ENCODE data around the gene CD7. TPM values are rescaled to one million over a fixed set of nuclear protein-coding genes. Genes with fewer than 3 reads are reported as not detected.

The CD7 gene
- total and polyA plus RNA-seq, 7 donors, result 0.60 to 38.3 (median 4.3) TPM; not detected in 2

GRCh38 chr17:82342361-82343079, 25.1 kb upstream of the CD7 start:
- no peaks in the 10 kb centered on the region for H3K27me3 ChIP-seq
- peaks cover 0 to 19% (median 17%) of the 10 kb centered on the region in 4 donors for H3K4me1 ChIP-seq
- intact Hi-C loops (cut with DNase I), result no loop called here
- H3K27ac ChIP-seq, result no peak overlapping the region
- DNase-seq, result no peak
- H3K4me3 ChIP-seq, result no peak overlapping the region
- TF ChIP-seq POLR2AphosphoS5 (IDR thresholded peaks at IDR 0.05) (no peak), POLR2A (IDR thresholded peaks at IDR 0.05) (no peak), CTCF (IDR thresholded peaks at IDR 0.05) (no peak), EP300 (IDR thresholded peaks at IDR 0.05) (no peak)
- no peaks in the 10 kb centered on the region for H3K9me3 ChIP-seq
- H3K36me3 ChIP-seq, result no peaks in the 10 kb centered on the region
- 84 to 87% methylated on average over 28 of the region's 28 CpGs for WGBS, 2 donors

- TF ChIP-seq POLR2AphosphoS5 (IDR thresholded peaks at IDR 0.05) (no peak), EP300 (IDR thresholded peaks at IDR 0.05) (no peak), POLR2A (IDR thresholded peaks at IDR 0.05) (no peak), CTCF (IDR thresholded peaks at IDR 0.05) (no peak)
- no peaks in the 10 kb centered on the region for H3K9me3 ChIP-seq
- no peaks in the 10 kb centered on the region for H3K27me3 ChIP-seq
- DNase-seq, result no peak
- peak overlapping the region; percentile 77 to 82 (median 79) for H3K27ac ChIP-seq
- peak overlapping the region; percentile 22 to 52 (median 42) for H3K4me3 ChIP-seq
- H3K36me3 ChIP-seq, result no peaks in the 10 kb centered on the region
- peaks cover 0 to 28% (median 23%) of the 10 kb centered on the region in 4 donors for H3K4me1 ChIP-seq
- intact Hi-C loops (cut with DNase I), result loop anchor here (10.0 kb wide), 1 partner anchor 255 kb away; no protein-coding TSS in a partner anchor
- 52 to 73% methylated on average over 10 of the region's 10 CpGs for WGBS, 2 donors
Observed at GRCh38 chr17:82339634-82340580, 22.5 kb upstream of the CD7 start.

- 9 to 43% methylated on average over 29 of the region's 29 CpGs for WGBS, 2 donors
- Histone ChIP-seq H3K27ac (peak overlapping the region; percentile 77 to 82 (median 79)), H3K4me1 (peaks cover 0 to 37% (median 32%) of the 10 kb centered on the region in 4 donors), H3K4me3 (peak overlapping the region; percentile 22 to 52 (median 42)), H3K9me3 (no peaks in the 10 kb centered on the region), H3K36me3 (no peaks in the 10 kb centered on the region), H3K27me3 (no peaks in the 10 kb centered on the region)
- DNase-seq, result peak; percentile 85
- no peak for TF ChIP-seq CTCF (IDR thresholded peaks at IDR 0.05)
- TF ChIP-seq POLR2AphosphoS5 (IDR thresholded peaks at IDR 0.05), result peak in 3 of 4 donors; percentile 10 to 66 (median 24)
- intact Hi-C loops (cut with DNase I), result loop anchor here (10.0 kb wide), 1 partner anchor 256 kb away; no protein-coding TSS in a partner anchor
Observed at GRCh38 chr17:82338858-82339633, 21.6 kb upstream of the CD7 start.

GRCh38 chr17:82334622-82335394, 17.4 kb upstream of the CD7 start:
- peaks cover 0 to 70% (median 63%) of the 10 kb centered on the region in 4 donors for H3K4me1 ChIP-seq
- TF ChIP-seq CTCF (IDR thresholded peaks at IDR 0.05) (no peak), POLR2A (IDR thresholded peaks at IDR 0.05) (no peak), EP300 (IDR thresholded peaks at IDR 0.05) (no peak), POLR2AphosphoS5 (IDR thresholded peaks at IDR 0.05) (no peak)
- H3K9me3 ChIP-seq, result no peaks in the 10 kb centered on the region
- 9 to 18% methylated on average over 16 of the region's 16 CpGs for WGBS, 2 donors
- H3K4me3 ChIP-seq, result peak overlapping the region; percentile 19 to 79 (median 60)
- DNase-seq, result no peak
- intact Hi-C loops (cut with DNase I), result loop anchor here (5.0 to 10.0 kb wide), 2 partner anchors 38 to 260 kb away; no protein-coding TSS in a partner anchor
- no peaks in the 10 kb centered on the region for H3K27me3 ChIP-seq
- H3K36me3 ChIP-seq, result no peaks in the 10 kb centered on the region
- peak overlapping the region; percentile 72 to 83 (median 79) for H3K27ac ChIP-seq
